H1 (cell line): Measurements from ENCODE around the gene MTF1. TPM values are rescaled to one million over a fixed set of nuclear protein-coding genes. Genes with fewer than 3 reads are reported as not detected.

Source experiments
- EZH2 ChIP-seq: fragments of 200-600 bp; sonication (generic); IDR thresholded peaks from 2 replicates; pipeline ENCODE4 v1.7.1; 2012; ENCODE audit warnings: low read depth, mild to moderate bottlenecking, moderate library complexity, low read length, inconsistent platforms; ENCODE audit not compliant: severe bottlenecking
- KDM4A ChIP-seq: IDR thresholded peaks from one replicate; pipeline ENCODE4 v1.7.1; 2012; ENCODE audit warnings: low read depth, mild to moderate bottlenecking, moderate library complexity, low read length, inconsistent platforms; ENCODE audit not compliant: severe bottlenecking
- SUZ12 ChIP-seq: fragments of 200-600 bp; sonication (generic); IDR thresholded peaks from 2 replicates; pipeline ENCODE4 v1.6.1; 2012; ENCODE audit warnings: mild to moderate bottlenecking, inconsistent platforms, low read length, moderate library complexity, mixed read lengths
- polyA plus RNA-seq, 7 experiments: library from polyadenylated mRNA; depleted of rRNA in 3 of 7; stranded (reverse) in 5 of 7; unstranded in 2 of 7; fragments of >200 nt in 5 of 7; fragments of 200-250 nt in 2 of 7; gene quantifications; 1 replicate in 5 of 7; 2 replicates in 1 of 7; 4 replicates in 1 of 7; pipeline versions ENCODE4 v1.2.1 to v1.2.3, GENCODE V29; 2011 to 2013; ENCODE audit warnings: missing spikeins in 2 of 7, mixed read lengths in 2 of 7
- total RNA-seq: library from RNA; stranded (reverse); fragmentation: NEBNext Ultra II Directional; extraction: Animal tissue kit (Norgen Biotek cat#: 25700); gene quantifications from 2 replicates; pipeline ENCODE4 v1.2.1, GENCODE V29; 2021

Gene MTF1
- total and polyA plus RNA-seq, 2 of the 8 experiments (the other 6 are each of a cell fraction or from before 2014, with no cell fraction given) = 4.0 to 15.5 TPM

DNA sequence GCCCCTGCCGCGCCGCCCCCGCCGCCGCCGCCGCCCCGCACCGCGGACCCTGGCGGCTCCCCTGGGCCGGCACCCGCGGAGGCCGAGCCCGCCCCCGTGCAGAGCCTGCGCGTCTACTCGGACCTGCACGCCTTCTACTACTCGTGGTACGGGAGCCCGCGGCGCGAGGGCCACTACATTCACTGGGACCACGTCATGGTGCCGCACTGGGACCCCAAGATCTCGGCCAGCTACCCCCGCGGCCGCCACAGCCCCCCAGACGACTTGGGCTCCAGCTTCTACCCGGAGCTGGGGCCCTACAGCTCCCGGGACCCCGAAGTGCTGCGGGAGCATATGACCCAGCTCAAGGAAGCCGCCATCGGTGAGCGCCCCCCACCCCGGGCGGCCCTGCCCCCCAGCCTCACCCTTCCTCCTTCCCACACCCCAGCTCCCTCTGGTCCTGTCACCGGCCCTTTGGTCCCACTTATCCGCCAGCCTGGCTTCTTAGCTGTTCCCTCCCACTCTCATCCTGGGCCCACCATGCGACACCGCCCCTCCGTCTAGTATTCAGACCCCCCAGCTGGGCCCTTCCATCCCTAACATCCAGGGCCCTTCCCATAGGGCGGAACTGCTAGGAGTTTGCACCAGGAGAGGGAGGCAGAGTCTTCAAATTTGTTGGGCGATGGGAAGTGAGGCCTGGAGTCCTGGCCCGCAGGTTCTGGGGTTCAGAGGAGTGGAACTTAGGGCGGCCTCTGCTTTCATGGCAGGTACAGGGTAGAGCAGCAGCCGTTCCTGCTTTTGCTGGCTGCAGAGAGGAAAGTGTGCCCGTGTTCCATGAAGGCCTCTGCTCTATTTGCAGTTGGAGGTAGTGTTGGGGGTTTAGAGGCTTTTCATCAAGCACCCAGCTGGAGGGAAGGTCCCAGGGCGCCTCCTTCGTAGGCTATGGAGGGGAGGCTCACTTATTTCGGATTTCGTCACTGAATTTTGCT lies 64.7 kb downstream of the MTF1 start (continued):
- TF ChIP-seq SUZ12 = 0 out of 2 replicates have a peak, but pooled peaks have one; percentile 9
- peak; percentile 54 for TF ChIP-seq KDM4A
- TF ChIP-seq EZH2 = peak; percentile 58
